Psoas muscle (tissue), 8 donors: ENCODE measurements around the gene SLC6A7. TPM values are rescaled to one million over a fixed set of nuclear protein-coding genes. Genes with fewer than 3 reads are reported as not detected.
A peak's percentile ranks its signal among the peaks of the same experiment; 100 is the strongest.

Source experiments
- ATAC-seq, 4 donors: fragments of 200-7000 bp; cut with Tn5 transposase; one replicate each; pipeline ENCODE4 v1.9.1; 2020; ENCODE audit warnings: moderate library complexity in 3 of 4, mild to moderate bottlenecking in 2 of 4
- DNase-seq, 2 donors: peaks; one replicate each; pipeline ENCODE4 v3.0.0-alpha.2; 2020
- H3K27ac ChIP-seq: fragments of 200-600 bp; one replicate; pipeline ENCODE4 v1.8.0; 2022
- H3K27me3 ChIP-seq, 3 donors: fragments of 200-600 bp in 1 of 3; one replicate each; pipeline versions ENCODE4 v1.6.1 to v1.8.0; 2013 to 2022; ENCODE audit warnings: low read length in 2 of 3, mild to moderate bottlenecking in 2 of 3, moderate library complexity in 1 of 3; ENCODE audit not compliant: insufficient read depth in 3 of 3
- H3K36me3 ChIP-seq, 2 donors: fragments of 200-600 bp in 1 of 2; one replicate each; pipeline versions ENCODE4 v1.6.1 to v1.8.0; 2013 to 2022; ENCODE audit warnings: low read depth in 1 of 2, mild to moderate bottlenecking in 1 of 2, moderate library complexity in 1 of 2; ENCODE audit not compliant: insufficient read depth in 1 of 2
- H3K4me1 ChIP-seq: fragments of 200-600 bp; one replicate; pipeline ENCODE4 v1.8.0; 2022
- H3K4me3 ChIP-seq: fragments of 200-600 bp; one replicate; pipeline ENCODE4 v1.8.0; 2022; ENCODE audit warnings: mild to moderate bottlenecking
- H3K9me3 ChIP-seq: fragments of 200-600 bp; one replicate; pipeline ENCODE4 v1.8.0; 2022
- WGBS, 3 donors: extraction: QIAGEN DNeasy Blood & Tissue Kit; methylation state at CpG; one replicate each; pipeline versions ENCODE4 v1.1.6 to v1.1.7; 2013; 5-methylcytosine and 5-hydroxymethylcytosine counted together
- intact Hi-C, 2 donors: fragments of 100-400 bp; cut with DNase I; formaldehyde crosslinking; loops; one replicate each; pipeline versions ENCODE4 v1.11.0 to v1.14.2; 2022
- polyA plus RNA-seq, 3 donors: library from polyadenylated mRNA; stranded (reverse); fragments of 200-250 nt; gene quantifications; one replicate each; pipeline ENCODE4 v1.2.3, GENCODE V29; 2013
- total RNA-seq, 4 donors: library from RNA; stranded (reverse); fragmentation: NEBNext Ultra II Directional in 2 of 4; extraction: Animal tissue kit (Norgen Biotek cat#: 25700) in 2 of 4; gene quantifications; one replicate each; pipeline versions ENCODE4 v1.2.1 to v1.2.4, GENCODE V29; 2021 to 2023
- TF ChIP-seq, protein P1 (sequence below): fragments of 200-600 bp; IDR thresholded peaks from one replicate; pipeline ENCODE4 v1.8.0; 2022; ENCODE audit warnings: antibody characterized with exemption
- donor health status: healthy with polysubstance abuse.
- donor health status: DM: no; HTN: no; CAD: no; lungs with moderate emphysema.
- donor health status: Bipolar disorder and iron deficiency.
- donor health status: healthy.
- donor health status: DM: yes; HTN: yes; CAD: no.
- donor health status: DM: no; HTN: no; CAD: no.
- donor health status: DM: no; HTN: no; CAD: no.
- donor health status: DM: yes; HTN: yes; CAD: no.

The SLC6A7 gene
- total and polyA plus RNA-seq, 7 donors: not detected

- no peaks in the 10 kb centered on the region for H3K27me3 ChIP-seq
- DNase-seq (peak; percentile 85 to 90), ATAC-seq (peak; percentile 85 to 94 (median 88))
- no peak overlapping the region for H3K27ac ChIP-seq
- TF ChIP-seq, protein P1, sequence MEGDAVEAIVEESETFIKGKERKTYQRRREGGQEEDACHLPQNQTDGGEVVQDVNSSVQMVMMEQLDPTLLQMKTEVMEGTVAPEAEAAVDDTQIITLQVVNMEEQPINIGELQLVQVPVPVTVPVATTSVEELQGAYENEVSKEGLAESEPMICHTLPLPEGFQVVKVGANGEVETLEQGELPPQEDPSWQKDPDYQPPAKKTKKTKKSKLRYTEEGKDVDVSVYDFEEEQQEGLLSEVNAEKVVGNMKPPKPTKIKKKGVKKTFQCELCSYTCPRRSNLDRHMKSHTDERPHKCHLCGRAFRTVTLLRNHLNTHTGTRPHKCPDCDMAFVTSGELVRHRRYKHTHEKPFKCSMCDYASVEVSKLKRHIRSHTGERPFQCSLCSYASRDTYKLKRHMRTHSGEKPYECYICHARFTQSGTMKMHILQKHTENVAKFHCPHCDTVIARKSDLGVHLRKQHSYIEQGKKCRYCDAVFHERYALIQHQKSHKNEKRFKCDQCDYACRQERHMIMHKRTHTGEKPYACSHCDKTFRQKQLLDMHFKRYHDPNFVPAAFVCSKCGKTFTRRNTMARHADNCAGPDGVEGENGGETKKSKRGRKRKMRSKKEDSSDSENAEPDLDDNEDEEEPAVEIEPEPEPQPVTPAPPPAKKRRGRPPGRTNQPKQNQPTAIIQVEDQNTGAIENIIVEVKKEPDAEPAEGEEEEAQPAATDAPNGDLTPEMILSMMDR: peak; percentile 97
- 29 to 33% (median 32%) methylated on average over 10 of the region's 10 CpGs for WGBS, 3 donors
- H3K4me3 ChIP-seq: no peak overlapping the region
- intact Hi-C loops: loop anchor here (1.0 to 5.0 kb wide), 5 partner anchors 26 to 196 kb away; no protein-coding TSS in a partner anchor
- no peaks in the 10 kb centered on the region for H3K9me3 ChIP-seq
- peaks cover 0 to 18% of the 10 kb centered on the region in 2 donors for H3K36me3 ChIP-seq
- no peaks in the 10 kb centered on the region for H3K4me1 ChIP-seq
These were observed 28.2 kb downstream of the SLC6A7 start for GRCh38 chr5:150217873-150218692.

DNA sequence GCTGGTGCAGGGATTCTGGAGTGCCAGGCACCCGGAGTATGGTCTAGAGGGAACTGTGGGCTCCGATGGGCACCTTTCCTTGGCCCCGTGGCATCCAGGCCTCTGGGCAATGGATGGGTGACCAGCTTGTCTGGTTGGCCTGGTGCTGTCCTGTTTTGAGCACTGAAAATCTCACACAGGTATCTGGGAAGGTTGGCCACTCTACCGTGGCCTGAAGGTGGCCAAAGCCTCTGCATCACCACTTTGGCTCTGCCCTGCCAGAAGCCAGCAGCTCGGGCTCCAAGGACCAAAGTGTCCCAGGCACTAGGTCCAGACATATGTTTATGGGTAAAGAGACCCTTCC is 28.8 kb downstream of the SLC6A7 start:
- Histone ChIP-seq H3K27me3 (no peaks in the 10 kb centered on the region), H3K27ac (no peak overlapping the region), H3K36me3 (peaks cover 0 to 22% of the 10 kb centered on the region in 2 donors), H3K4me1 (no peaks in the 10 kb centered on the region), H3K4me3 (no peak overlapping the region), H3K9me3 (no peaks in the 10 kb centered on the region)
- intact Hi-C loops: loop anchor here (1.0 to 5.0 kb wide), 3 partner anchors 26 to 196 kb away; no protein-coding TSS in a partner anchor
- ATAC-seq: peak in 3 of 4 donors; percentile 9 to 28 (median 18)
- WGBS, 3 donors: 66 to 80% (median 70%) methylated on average over 5 of the region's 5 CpGs
- TF ChIP-seq, protein P1: no peak
- no peak for DNase-seq

DNA sequence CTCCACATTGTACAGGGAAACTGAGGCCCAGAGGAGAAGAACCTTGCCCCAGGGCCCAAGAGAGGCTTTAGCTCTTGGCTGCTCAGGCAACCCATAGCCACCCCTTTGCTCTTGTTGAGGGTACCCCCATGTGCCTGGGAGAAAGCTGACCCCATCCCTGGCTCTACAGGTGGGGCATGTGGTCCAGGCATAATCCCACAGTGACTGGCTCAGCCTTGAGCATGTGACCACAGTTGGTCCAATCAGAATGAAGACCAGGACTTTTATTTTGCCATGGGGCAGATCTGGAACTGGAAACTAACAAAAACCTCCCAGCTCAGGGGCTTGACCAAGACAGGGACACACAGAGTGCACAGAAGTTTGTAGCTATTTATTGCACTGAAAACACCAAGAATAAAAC is 29.3 kb downstream of the SLC6A7 start:
- Histone ChIP-seq H3K27ac (no peak overlapping the region), H3K27me3 (no peaks in the 10 kb centered on the region), H3K36me3 (peaks cover 0 to 25% of the 10 kb centered on the region in 2 donors), H3K4me1 (no peaks in the 10 kb centered on the region), H3K9me3 (no peaks in the 10 kb centered on the region), H3K4me3 (no peak overlapping the region)
- intact Hi-C loops: loop anchor here in 1 of 2 donors (5.0 kb wide), 1 partner anchor 197 kb away; no protein-coding TSS in a partner anchor
- ATAC-seq: peak; percentile 29 to 73 (median 50)
- DNase-seq: no peak
- TF ChIP-seq, protein P1: no peak

DNA sequence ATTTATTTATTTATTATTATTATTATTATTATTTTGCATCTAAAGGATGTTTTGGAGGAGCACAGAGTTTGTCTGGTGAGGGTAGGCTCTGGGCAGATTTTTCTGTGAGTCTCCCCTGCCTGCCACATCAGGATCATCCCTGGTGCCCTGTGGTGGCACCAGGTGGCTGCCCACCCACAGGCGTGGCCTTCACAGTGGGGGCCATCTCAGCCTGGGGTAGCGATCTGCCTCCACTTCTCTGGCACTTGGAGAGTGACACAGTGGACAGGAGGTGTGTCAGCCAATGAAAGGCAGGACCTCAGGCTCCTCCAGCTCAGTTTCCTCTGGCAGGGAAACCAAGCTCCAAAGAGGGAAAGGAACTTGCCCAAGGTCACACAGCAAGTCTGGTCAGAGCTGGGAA is 30.0 kb downstream of the SLC6A7 start:
- Histone ChIP-seq H3K4me3 (no peak overlapping the region), H3K27me3 (no peaks in the 10 kb centered on the region), H3K36me3 (peaks cover 0 to 29% of the 10 kb centered on the region in 2 donors), H3K27ac (peak overlapping the region; percentile 30), H3K9me3 (no peaks in the 10 kb centered on the region), H3K4me1 (no peaks in the 10 kb centered on the region)
- 40 to 73% (median 64%) methylated on average over 2 of the region's 2 CpGs for WGBS, 3 donors
- DNase-seq: no peak
- intact Hi-C loops: loop anchor here in 1 of 2 donors (5.0 kb wide), 1 partner anchor 198 kb away; no protein-coding TSS in a partner anchor
- peak in 1 of 4 donors; percentile 11 for ATAC-seq
- TF ChIP-seq, protein P1: no peak
